ENCODE measurements around the gene CAMK1D.

- TF ChIP-seq JUN (IDR thresholded peaks at IDR 0.05; ENCODE audit: borderline replicate concordance, insufficient read depth, insufficient read length, low read depth), result no peak
- no peak for TF ChIP-seq POLR2AphosphoS5 (IDR thresholded peaks at IDR 0.05; ENCODE audit: insufficient read depth, low read depth, low read length)
- TF ChIP-seq EZH2 (IDR thresholded peaks at IDR 0.05; ENCODE audit: borderline replicate concordance, low read depth, low read length, severe bottlenecking), result no peak
- TF ChIP-seq CTCF (IDR thresholded peaks at IDR 0.05; ENCODE audit: extremely low read depth in 1 of 2, insufficient read depth in 1 of 2, low read depth in 1 of 2, low read length in 2 of 2), result no peak
- TF ChIP-seq POLR2A (IDR thresholded peaks at IDR 0.05; ENCODE audit: low read depth, low read length), result no peak
- TF ChIP-seq MAX (IDR thresholded peaks at IDR 0.05; ENCODE audit: insufficient read depth, insufficient read length), result no peak
- TF ChIP-seq FOS (IDR thresholded peaks at IDR 0.05; ENCODE audit: borderline replicate concordance, insufficient read depth, low read length), result no peak
- no peak for TF ChIP-seq MYC (IDR thresholded peaks at IDR 0.05; ENCODE audit: low read depth, low read length)
These were observed 39.9 kb downstream of the CAMK1D start for GRCh38 chr10:12389154-12389734.

Measured in endothelial cell of umbilical vein (primary cell).